GM19238 (cell line): ENCODE results near the gene TAF1L.
A peak's percentile ranks its signal among the peaks of the same experiment; 100 is the strongest.

Experiments
- DNase-seq: peaks from one replicate; pipeline ENCODE4 v3.0.0; 2011; ENCODE audit warnings: low spot score; ENCODE audit not compliant: insufficient read length

TAF1L gene

GRCh38 chr9:32596096-32596865 is 39.2 kb downstream of the TAF1L start:
- no peak for DNase-seq

- DNase-seq, result no peak
Observed at GRCh38 chr9:32590898-32591297, 44.6 kb downstream of the TAF1L start.

DNA sequence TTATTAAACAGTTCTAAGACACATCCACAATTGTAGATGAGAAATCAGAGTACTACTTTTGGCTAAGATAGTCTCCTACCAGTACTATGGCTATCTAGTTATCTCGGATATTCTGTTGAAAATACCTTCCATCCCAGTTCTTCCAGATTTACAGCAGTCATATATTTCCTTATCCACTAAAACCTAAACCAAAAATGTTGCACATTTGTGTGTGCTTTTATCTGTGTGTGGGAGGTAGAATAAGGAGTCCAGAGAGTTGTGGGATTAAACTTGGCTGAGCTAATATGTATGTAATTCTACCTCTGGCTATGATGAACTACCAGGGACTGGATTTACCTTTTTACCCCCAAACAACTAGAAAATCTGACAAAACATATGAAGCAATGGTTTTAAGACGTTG is 45.0 kb downstream of the TAF1L start:
- no peak for DNase-seq

DNA sequence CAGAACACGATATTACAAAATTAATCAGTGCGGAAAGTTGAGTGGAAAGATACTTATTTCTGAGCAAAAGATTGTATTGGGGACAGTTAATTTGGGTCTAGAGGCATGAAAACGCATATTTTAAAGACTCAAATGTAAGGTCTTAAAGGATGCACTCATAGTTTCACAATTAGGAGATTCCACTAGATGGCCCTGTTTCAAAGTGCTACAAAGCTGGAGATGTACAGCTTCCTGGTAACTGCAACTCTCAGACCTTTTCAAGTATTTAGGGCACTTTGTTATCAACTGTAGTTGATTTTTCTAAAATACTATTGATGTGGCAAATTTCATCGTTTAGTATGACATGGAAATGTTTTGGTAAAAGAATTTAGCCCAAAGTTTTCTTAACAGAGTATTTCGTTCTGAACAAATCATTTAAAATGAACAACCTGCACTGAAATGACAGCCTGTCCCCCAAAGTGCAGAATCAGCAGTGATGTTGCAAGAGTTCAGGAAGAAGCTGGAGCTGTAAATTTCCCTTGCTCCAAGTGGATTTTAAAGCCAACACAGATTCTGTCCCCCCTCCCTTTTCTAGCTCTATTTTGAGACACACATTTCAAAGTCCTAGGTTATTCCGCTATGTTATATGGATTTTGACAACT is 46.3 kb downstream of the TAF1L start:
- DNase-seq, result peak; percentile 10

DNA sequence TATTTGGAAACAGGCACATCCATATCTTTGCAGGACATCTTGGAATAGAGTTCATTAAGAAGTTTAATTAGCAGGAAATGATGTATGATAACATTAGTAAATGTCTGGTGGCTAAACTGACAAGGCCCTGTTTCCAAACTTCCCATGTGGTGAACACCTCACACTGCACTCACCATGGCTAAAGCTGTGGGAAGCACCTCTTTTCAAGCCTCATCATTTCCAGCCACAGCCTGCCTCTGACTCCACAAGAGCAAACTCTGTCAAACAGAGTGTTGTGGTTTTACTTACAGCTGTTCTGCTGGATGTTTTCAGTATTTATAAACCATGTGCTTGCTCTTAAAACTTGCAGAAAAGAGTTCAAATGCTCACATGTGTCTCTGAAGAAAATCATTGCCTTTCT is 47.6 kb downstream of the TAF1L start:
- no peak for DNase-seq

GRCh38 chr9:32584784-32585183 is 50.7 kb downstream of the TAF1L start:
- no peak for DNase-seq

DNA sequence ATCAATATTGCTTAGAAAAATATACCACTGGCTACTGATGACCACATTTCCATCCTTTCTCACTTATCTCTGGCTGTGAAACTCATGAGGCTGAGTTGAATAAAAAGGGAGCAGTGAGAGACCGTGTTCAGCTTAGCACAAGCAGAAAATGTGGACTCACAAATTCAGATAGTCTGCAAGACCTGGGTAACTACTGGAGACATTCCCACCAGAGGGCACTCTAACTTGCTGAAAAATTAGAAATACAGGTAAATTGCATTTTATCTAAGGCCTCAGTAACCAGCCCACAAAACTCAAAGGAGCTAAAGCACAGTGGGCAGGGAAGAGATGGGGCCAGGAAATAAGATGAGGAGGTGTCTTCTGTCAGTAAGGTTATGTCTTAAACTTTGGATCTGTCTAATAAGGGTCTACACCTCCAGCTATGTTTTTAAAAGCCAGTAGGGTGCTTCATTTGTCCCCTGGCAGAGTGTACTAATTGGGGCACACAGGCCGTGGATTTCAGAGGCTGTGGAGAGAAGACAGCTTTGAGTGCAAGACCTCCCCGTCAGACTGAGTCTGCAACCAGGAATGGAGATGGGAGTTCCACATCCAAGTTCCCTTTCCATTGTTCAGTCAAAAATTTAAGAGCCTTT is 53.8 kb downstream of the TAF1L start:
- peak; percentile 10 for DNase-seq

DNA sequence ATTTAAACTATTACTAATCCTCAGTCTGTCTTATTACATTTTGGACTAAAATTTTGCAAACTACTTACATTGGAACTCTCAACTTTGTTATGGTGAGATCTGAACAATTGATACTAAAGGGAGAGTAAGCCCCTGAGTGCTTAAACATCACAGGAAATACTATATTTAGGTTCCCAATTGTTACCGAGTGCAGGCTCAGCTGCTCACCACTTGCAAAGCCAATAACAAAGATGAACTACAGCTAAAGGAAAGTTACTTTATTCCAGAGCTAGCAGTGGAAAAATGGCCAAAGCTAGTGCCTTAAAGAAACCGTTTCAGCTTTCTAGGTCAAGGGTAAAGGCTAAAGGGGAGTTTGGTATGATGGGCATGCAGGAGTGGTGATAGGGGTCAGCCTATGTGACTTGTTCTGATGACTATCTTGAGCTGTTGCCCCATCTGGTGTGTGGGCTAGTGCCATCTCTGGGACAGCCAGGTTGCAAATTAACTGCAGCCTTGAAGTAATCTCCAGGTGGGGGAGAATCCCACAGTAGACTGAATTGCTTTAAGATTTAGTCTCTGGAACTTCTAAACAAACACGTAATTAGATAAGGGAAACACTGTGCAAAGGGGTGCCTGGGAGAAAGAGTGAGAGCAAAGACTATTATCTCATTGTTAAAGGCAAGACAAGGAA is 54.7 kb downstream of the TAF1L start:
- DNase-seq, result no peak

DNA sequence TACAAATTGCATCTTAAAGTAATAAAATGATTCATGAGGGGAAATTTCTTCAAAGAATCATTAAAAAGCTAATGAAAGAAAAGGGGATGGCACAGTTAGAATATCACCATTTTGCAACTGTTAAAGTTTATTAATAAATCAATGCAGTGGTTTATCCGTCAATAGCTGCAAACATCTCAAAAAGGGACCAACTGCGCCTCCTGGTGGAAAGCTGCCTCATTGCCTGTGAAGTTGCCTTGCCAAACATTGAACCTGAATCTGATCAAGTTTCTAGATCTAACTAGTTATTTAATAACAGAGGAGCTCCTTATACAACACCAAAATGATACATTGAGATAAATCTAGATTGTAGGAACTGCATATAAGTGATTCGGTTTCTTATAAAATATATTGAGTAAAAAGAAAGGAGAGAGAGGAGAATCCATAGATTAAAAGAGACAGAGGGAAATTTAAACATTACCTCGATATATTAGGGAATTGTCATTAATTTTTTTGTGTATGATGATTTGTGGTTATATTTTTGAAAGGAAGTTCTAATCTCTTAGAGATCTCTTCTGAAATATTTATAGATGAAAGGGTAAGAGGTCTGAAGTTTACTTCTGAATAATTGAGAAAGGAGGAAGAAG is 55.6 kb downstream of the TAF1L start:
- DNase-seq, result peak; percentile 19
